ENCODE data around the gene LRRC63.
"Not testable (repeated sequence)": the region's sequence is repeated elsewhere in the genome, so short reads cannot be mapped to it uniquely, and the experiment has no call there.

The LRRC63 gene

GRCh38 chr13:46181840-46182490, 29.8 kb upstream of the LRRC63 start, which contains the start of gene LCP1:
Gene LCP1, minus strand, starts transcription at chr13:46182177. Its CDS starts 22,515 bp downstream, at chr13:46159662.
- peak; percentile 38 for DNase-seq (ENCODE audit: low spot score)

GRCh38 chr13:46182491-46182877, 29.2 kb upstream of the LRRC63 start:
- peak; percentile 11 for DNase-seq (ENCODE audit: low spot score)

GRCh38 chr13:46183018-46183946, 28.4 kb upstream of the LRRC63 start:
- DNase-seq (ENCODE audit: low spot score): no peak

GRCh38 chr13:46184277-46184699, 27.4 kb upstream of the LRRC63 start:
- DNase-seq (ENCODE audit: low spot score): peak; percentile 65

- DNase-seq (ENCODE audit: low spot score): no peak
Measured at GRCh38 chr13:46185634-46186033, 26.1 kb upstream of the LRRC63 start.

- DNase-seq (ENCODE audit: low spot score): no peak
Measured at GRCh38 chr13:46192412-46192811, 19.3 kb upstream of the LRRC63 start.

- no peak for DNase-seq (ENCODE audit: low spot score)
Measured at GRCh38 chr13:46195016-46195415, 16.7 kb upstream of the LRRC63 start.

GRCh38 chr13:46197299-46198048, 14.3 kb upstream of the LRRC63 start:
- no peak for DNase-seq (ENCODE audit: low spot score)

- DNase-seq (ENCODE audit: low spot score): no peak
Measured at GRCh38 chr13:46198696-46199193, 13.0 kb upstream of the LRRC63 start.

- no peak for DNase-seq (ENCODE audit: low spot score)
Measured at GRCh38 chr13:46202188-46202795, 9.4 kb upstream of the LRRC63 start.

GRCh38 chr13:46202966-46203365, 8.8 kb upstream of the LRRC63 start:
- no peak for DNase-seq (ENCODE audit: low spot score)

GRCh38 chr13:46206143-46206542, 5.6 kb upstream of the LRRC63 start:
- DNase-seq (ENCODE audit: low spot score): no peak

- DNase-seq (ENCODE audit: low spot score): peak; percentile 8
Measured at GRCh38 chr13:46207828-46208227, 3.9 kb upstream of the LRRC63 start.

GRCh38 chr13:46210362-46211083, 1.2 kb upstream of the LRRC63 start:
- DNase-seq (ENCODE audit: low spot score): no peak

- DNase-seq (ENCODE audit: low spot score): no peak
Measured at GRCh38 chr13:46211116-46211482, 629 bp upstream of the LRRC63 start.

GRCh38 chr13:46213242-46213641, 1.5 kb downstream of the LRRC63 start:
- DNase-seq (ENCODE audit: low spot score): no peak

GRCh38 chr13:46214741-46215140, 3.0 kb downstream of the LRRC63 start:
- not testable (repeated sequence) for DNase-seq (ENCODE audit: low spot score)

GRCh38 chr13:46220234-46220633, 8.5 kb downstream of the LRRC63 start:
- DNase-seq (ENCODE audit: low spot score): not testable (repeated sequence)

GRCh38 chr13:46229251-46229650, 17.5 kb downstream of the LRRC63 start:
- no peak for DNase-seq (ENCODE audit: low spot score)

GRCh38 chr13:46232281-46232680, 20.6 kb downstream of the LRRC63 start:
- no peak for DNase-seq (ENCODE audit: low spot score)

- DNase-seq (ENCODE audit: low spot score): no peak
Measured at GRCh38 chr13:46235286-46235685, 23.6 kb downstream of the LRRC63 start.

Data from iPS-NIHi11 (cell line).